ENCODE data around the gene HVCN1. TPM values are rescaled to one million over a fixed set of nuclear protein-coding genes. Genes with fewer than 3 reads are reported as not detected.

Gene HVCN1
- total RNA-seq, 1 donor: 2.9 TPM

DNA sequence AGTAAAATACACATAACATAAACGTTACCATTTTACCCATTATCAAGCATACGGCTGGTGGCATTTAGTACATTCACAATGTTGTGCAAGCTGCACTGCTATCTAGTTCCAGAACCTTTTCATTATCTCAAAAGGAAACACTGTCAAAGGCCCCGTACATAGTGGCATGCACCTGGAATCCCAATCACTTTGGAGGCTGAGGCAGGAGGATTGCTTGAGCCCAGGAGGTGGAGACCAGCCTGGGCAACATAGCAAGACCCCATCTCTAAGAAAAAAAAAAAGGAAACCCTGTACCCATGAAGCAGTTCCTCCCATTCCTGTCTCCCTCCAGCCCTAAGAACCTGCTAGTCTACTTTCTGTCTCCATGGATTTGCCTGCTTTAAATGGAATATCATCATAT lies 7.4 kb upstream of the HVCN1 start:
- Histone ChIP-seq H2AFZ (ENCODE audit: low read length) (no peak overlapping the region), H3K9me3 (ENCODE audit: low read depth, low read length) (no peaks in the 10 kb centered on the region)

DNA sequence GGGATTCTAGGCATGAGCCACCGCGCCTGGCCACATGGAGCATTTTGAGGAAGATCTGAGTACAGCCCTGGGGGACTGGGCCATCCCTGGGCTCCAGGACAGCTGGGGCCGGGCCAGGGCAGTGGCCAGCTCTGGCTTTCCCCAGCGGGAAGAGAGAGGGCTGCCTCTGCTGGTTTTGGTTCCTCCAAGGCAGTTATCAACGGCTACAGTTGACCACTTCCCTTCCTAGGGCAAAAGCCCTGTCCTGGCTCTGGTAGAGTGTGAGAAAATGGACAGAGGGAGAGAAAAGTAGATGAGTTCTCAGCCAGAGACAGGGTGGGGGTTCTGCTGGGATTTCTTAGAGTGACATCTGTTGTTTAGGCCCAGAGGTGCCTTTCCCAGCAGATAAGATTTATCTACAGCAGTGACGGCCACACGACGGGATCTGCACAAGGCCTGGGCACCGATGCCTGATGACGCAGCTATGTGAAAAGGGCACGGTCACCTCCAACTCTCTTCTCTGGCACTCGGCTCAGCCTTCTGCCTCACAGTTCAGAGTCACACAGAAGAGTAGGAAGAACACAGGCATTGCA lies 5.5 kb upstream of the HVCN1 start:
- no peak overlapping the region for H3K4me3 ChIP-seq (ENCODE audit: insufficient read depth, low read length)
- H3K27me3 ChIP-seq (ENCODE audit: insufficient read depth, low read length): no peaks in the 10 kb centered on the region
- no peaks in the 10 kb centered on the region for H4K20me1 ChIP-seq (ENCODE audit: insufficient read depth, low read length)
- DNase-seq (ENCODE audit: insufficient read length, low spot score, missing footprints): peak; percentile 23
- H2AFZ ChIP-seq (ENCODE audit: low read length): peak overlapping the region; percentile 70
- H3K79me2 ChIP-seq (ENCODE audit: insufficient read depth, low read length): no peaks in the 10 kb centered on the region
- TF ChIP-seq, protein P1, sequence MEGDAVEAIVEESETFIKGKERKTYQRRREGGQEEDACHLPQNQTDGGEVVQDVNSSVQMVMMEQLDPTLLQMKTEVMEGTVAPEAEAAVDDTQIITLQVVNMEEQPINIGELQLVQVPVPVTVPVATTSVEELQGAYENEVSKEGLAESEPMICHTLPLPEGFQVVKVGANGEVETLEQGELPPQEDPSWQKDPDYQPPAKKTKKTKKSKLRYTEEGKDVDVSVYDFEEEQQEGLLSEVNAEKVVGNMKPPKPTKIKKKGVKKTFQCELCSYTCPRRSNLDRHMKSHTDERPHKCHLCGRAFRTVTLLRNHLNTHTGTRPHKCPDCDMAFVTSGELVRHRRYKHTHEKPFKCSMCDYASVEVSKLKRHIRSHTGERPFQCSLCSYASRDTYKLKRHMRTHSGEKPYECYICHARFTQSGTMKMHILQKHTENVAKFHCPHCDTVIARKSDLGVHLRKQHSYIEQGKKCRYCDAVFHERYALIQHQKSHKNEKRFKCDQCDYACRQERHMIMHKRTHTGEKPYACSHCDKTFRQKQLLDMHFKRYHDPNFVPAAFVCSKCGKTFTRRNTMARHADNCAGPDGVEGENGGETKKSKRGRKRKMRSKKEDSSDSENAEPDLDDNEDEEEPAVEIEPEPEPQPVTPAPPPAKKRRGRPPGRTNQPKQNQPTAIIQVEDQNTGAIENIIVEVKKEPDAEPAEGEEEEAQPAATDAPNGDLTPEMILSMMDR (IDR thresholded peaks at IDR 0.05; ENCODE audit: extremely low read depth, low read depth, low read length): no peak
- H3K4me1 ChIP-seq (ENCODE audit: insufficient read depth, low read length): no peaks in the 10 kb centered on the region
- no peak overlapping the region for H3K4me2 ChIP-seq (ENCODE audit: insufficient read depth, low read length)
- no peaks in the 10 kb centered on the region for H3K36me3 ChIP-seq (ENCODE audit: insufficient read depth, low read length)
- no peak overlapping the region for H3K27ac ChIP-seq (ENCODE audit: low read depth, low read length)
- H3K9me3 ChIP-seq (ENCODE audit: low read depth, low read length): no peaks in the 10 kb centered on the region

More for the DNA sequence above, 7.4 kb upstream of the HVCN1 start:
- Histone ChIP-seq H3K79me2 (ENCODE audit: insufficient read depth, low read length) (no peaks in the 10 kb centered on the region), H3K4me1 (ENCODE audit: insufficient read depth, low read length) (no peaks in the 10 kb centered on the region), H3K4me2 (ENCODE audit: insufficient read depth, low read length) (no peak overlapping the region), H3K4me3 (ENCODE audit: insufficient read depth, low read length) (no peak overlapping the region), H3K27me3 (ENCODE audit: insufficient read depth, low read length) (no peaks in the 10 kb centered on the region), H3K36me3 (ENCODE audit: insufficient read depth, low read length) (no peaks in the 10 kb centered on the region), H3K27ac (ENCODE audit: low read depth, low read length) (no peak overlapping the region), H4K20me1 (ENCODE audit: insufficient read depth, low read length) (no peaks in the 10 kb centered on the region)
- TF ChIP-seq, protein P1 (IDR thresholded peaks at IDR 0.05; ENCODE audit: extremely low read depth, low read depth, low read length): no peak
- peak; percentile 1 for DNase-seq (ENCODE audit: insufficient read length, low spot score, missing footprints)

DNA sequence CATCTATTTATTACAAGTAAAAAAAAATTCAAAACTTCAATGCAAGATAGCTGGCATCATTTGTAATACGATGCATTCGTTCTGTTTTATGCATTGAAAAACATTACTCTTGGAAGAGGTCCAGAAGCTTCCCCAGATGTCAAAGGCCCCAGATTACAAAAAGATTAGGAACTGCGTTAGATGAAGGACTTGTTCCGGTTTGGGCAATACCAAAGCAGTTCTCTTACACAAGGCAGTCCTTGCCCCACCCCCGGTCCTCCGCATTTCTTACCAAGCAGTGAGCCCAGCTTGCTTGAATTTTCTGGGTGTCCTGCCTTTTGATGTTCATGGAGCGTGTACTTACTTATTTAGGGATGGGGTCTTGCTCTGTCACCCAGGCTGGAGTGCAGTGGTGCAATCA lies 4.8 kb upstream of the HVCN1 start:
- Histone ChIP-seq H3K79me2 (ENCODE audit: insufficient read depth, low read length) (no peaks in the 10 kb centered on the region), H3K27ac (ENCODE audit: low read depth, low read length) (no peak overlapping the region), H3K4me3 (ENCODE audit: insufficient read depth, low read length) (no peak overlapping the region), H3K4me1 (ENCODE audit: insufficient read depth, low read length) (no peaks in the 10 kb centered on the region), H4K20me1 (ENCODE audit: insufficient read depth, low read length) (no peaks in the 10 kb centered on the region), H3K36me3 (ENCODE audit: insufficient read depth, low read length) (no peaks in the 10 kb centered on the region), H3K9me3 (ENCODE audit: low read depth, low read length) (no peaks in the 10 kb centered on the region), H3K27me3 (ENCODE audit: insufficient read depth, low read length) (no peaks in the 10 kb centered on the region), H2AFZ (ENCODE audit: low read length) (no peak overlapping the region), H3K4me2 (ENCODE audit: insufficient read depth, low read length) (no peak overlapping the region)
- TF ChIP-seq, protein P1 (IDR thresholded peaks at IDR 0.05; ENCODE audit: extremely low read depth, low read depth, low read length): no peak
- peak; percentile 54 for DNase-seq (ENCODE audit: insufficient read length, low spot score, missing footprints)

DNA sequence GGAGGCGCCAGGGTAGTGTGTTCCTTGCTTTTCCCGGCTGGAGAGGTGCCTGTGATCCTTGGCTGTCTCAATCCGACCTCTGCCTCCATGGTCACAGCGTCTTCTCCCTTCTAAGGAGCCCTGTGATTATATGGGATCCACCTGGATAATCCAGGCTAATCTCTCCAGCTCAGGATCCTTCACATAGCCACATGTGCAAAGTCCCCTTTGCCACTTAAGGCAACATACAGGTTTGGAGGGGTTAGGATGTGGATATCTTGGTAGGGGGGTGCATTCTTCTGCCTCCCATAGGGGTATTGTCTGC lies 1.2 kb upstream of the HVCN1 start:
- Histone ChIP-seq H3K79me2 (ENCODE audit: insufficient read depth, low read length) (no peaks in the 10 kb centered on the region), H3K4me1 (ENCODE audit: insufficient read depth, low read length) (peaks cover 7% of the 10 kb centered on the region), H4K20me1 (ENCODE audit: insufficient read depth, low read length) (no peaks in the 10 kb centered on the region), H2AFZ (ENCODE audit: low read length) (peak overlapping the region; percentile 96), H3K9me3 (ENCODE audit: low read depth, low read length) (no peaks in the 10 kb centered on the region), H3K27me3 (ENCODE audit: insufficient read depth, low read length) (peaks cover 10% of the 10 kb centered on the region), H3K27ac (ENCODE audit: low read depth, low read length) (no peak overlapping the region), H3K4me2 (ENCODE audit: insufficient read depth, low read length) (peak overlapping the region; percentile 87), H3K4me3 (ENCODE audit: insufficient read depth, low read length) (no peak overlapping the region), H3K36me3 (ENCODE audit: insufficient read depth, low read length) (no peaks in the 10 kb centered on the region)
- peak; percentile 50 for DNase-seq (ENCODE audit: insufficient read length, low spot score, missing footprints)
- TF ChIP-seq, protein P1 (IDR thresholded peaks at IDR 0.05; ENCODE audit: extremely low read depth, low read depth, low read length): no peak
